DOHH2 (cell line): Measurements from ENCODE around the gene CLMN.

Experiments used
- H3F3A ChIP-seq: fragments of 200-600 bp; sonication (generic), shearing (Covaris generic); 2 replicates; pipeline ENCODE4 v1.6.0; 2016; ENCODE audit warnings: antibody characterized with exemption, mild to moderate bottlenecking; ENCODE audit not compliant: control insufficient read depth, insufficient read depth
- H3K27ac ChIP-seq: fragments of 200-600 bp; sonication (generic); 2 replicates; pipeline ENCODE4 v1.5.1; 2014; ENCODE audit warnings: low read depth, mild to moderate bottlenecking, low read length, moderate library complexity
- H3K27me3 ChIP-seq: fragments of 200-600 bp; sonication (generic); 2 replicates; pipeline ENCODE4 v1.6.1; 2014; ENCODE audit warnings: mild to moderate bottlenecking, low read length, mixed read lengths; ENCODE audit not compliant: control insufficient read depth
- H3K36me3 ChIP-seq: fragments of 200-600 bp; sonication (generic); 2 replicates; pipeline ENCODE4 v1.6.1; 2014; ENCODE audit warnings: mild to moderate bottlenecking, low read length, moderate library complexity, mixed read lengths; ENCODE audit not compliant: control insufficient read depth
- H3K4me1 ChIP-seq: fragments of 200-600 bp; sonication (generic); 2 replicates; pipeline ENCODE4 v1.6.1; 2014; ENCODE audit warnings: mild to moderate bottlenecking, low read length, mixed read lengths; ENCODE audit not compliant: control insufficient read depth
- H3K4me2 ChIP-seq: fragments of 200-600 bp; sonication (generic); 2 replicates; pipeline ENCODE4 v1.6.0; 2014; ENCODE audit warnings: mild to moderate bottlenecking, low read length, moderate library complexity
- H3K4me3 ChIP-seq: fragments of 200-600 bp; sonication (generic); 2 replicates; pipeline ENCODE4 v1.5.1; 2014; ENCODE audit warnings: mild to moderate bottlenecking, low read length, mixed read lengths
- H3K79me2 ChIP-seq: fragments of 200-600 bp; sonication (generic); 2 replicates; pipeline ENCODE4 v1.6.1; 2014; ENCODE audit warnings: mild to moderate bottlenecking, low read length, mixed read lengths; ENCODE audit not compliant: control insufficient read depth
- H3K9me2 ChIP-seq: fragments of 200-600 bp; sonication (generic); replicated peaks from 2 replicates; pipeline ENCODE4 v1.6.1; 2014; ENCODE audit warnings: mild to moderate bottlenecking, low read length, mixed read lengths; ENCODE audit not compliant: control insufficient read depth
- H3K9me3 ChIP-seq: fragments of 200-600 bp; sonication (generic); 2 replicates; pipeline ENCODE4 v1.6.1; 2014; ENCODE audit warnings: antibody characterized with exemption, low read length, mixed read lengths; ENCODE audit not compliant: control insufficient read depth, insufficient read depth
- H4K20me1 ChIP-seq: fragments of 200-600 bp; sonication (generic); 2 replicates; pipeline ENCODE4 v1.6.0; 2014; ENCODE audit warnings: low read depth, mild to moderate bottlenecking, antibody characterized with exemption, low read length, moderate library complexity; ENCODE audit not compliant: control insufficient read depth, insufficient read depth
- EZH2phosphoT487 ChIP-seq: fragments of 200-600 bp; sonication (generic); IDR thresholded peaks from 2 replicates; pipeline ENCODE4 v1.6.1; 2017; ENCODE audit warnings: borderline replicate concordance, mild to moderate bottlenecking, antibody characterized with exemption, low read length, moderate library complexity, mixed read lengths
- TF ChIP-seq, protein P1 (sequence below): fragments of 200-600 bp; sonication (generic); IDR thresholded peaks from one replicate; pipeline ENCODE4 v1.5.1; 2014; ENCODE audit warnings: antibody characterized with exemption, mild to moderate bottlenecking, low read depth, low read length; ENCODE audit not compliant: poor library complexity, severe bottlenecking

CLMN gene, protein sequence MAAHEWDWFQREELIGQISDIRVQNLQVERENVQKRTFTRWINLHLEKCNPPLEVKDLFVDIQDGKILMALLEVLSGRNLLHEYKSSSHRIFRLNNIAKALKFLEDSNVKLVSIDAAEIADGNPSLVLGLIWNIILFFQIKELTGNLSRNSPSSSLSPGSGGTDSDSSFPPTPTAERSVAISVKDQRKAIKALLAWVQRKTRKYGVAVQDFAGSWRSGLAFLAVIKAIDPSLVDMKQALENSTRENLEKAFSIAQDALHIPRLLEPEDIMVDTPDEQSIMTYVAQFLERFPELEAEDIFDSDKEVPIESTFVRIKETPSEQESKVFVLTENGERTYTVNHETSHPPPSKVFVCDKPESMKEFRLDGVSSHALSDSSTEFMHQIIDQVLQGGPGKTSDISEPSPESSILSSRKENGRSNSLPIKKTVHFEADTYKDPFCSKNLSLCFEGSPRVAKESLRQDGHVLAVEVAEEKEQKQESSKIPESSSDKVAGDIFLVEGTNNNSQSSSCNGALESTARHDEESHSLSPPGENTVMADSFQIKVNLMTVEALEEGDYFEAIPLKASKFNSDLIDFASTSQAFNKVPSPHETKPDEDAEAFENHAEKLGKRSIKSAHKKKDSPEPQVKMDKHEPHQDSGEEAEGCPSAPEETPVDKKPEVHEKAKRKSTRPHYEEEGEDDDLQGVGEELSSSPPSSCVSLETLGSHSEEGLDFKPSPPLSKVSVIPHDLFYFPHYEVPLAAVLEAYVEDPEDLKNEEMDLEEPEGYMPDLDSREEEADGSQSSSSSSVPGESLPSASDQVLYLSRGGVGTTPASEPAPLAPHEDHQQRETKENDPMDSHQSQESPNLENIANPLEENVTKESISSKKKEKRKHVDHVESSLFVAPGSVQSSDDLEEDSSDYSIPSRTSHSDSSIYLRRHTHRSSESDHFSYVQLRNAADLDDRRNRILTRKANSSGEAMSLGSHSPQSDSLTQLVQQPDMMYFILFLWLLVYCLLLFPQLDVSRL

DNA sequence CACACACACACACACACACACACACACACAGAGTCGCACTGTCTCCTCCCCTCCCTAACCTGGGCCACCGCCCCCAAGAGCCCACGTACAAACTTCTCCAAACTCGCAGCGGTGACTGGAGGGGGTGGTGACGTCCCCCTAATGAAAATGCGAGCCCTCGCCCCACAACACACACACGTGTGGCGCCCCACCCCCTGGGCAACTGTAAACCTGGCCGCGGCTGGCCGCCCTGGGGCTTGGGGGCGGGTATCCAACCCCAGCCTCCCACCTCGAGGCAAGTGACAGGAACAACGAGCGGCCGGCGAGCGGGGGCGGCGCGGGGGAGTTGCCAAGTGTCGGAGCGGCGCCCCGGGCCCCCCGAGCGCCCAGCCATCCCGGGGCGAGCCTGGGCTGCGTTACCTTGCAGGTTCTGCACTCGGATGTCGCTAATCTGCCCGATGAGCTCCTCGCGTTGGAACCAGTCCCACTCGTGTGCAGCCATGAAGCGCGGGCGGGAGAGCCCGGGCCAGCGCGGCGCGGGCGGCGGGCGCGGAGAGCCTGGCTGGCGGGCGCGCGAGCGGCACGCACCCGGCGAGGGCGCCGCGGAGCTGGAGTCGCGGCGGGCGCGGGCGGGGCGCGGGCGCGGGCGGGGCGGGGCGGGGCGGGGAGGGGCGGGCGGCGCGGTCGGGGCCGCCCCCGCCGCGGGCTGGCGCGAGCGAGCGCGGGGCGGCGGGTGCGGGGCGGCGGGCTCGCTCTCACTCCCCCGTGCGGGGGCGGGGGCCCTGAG lies at the start of gene CLMN:
TSS of gene CLMN (minus strand) at position 597 of the 766 bp plus-strand sequence. CDS start at position 481, 116 bp downstream.
- no peaks in the 10 kb centered on the region for H3K9me3 ChIP-seq
- peak within 1 kb of the TSS; percentile 78 for H3K4me2 ChIP-seq
- no peaks in the 10 kb centered on the region for H3K9me2 ChIP-seq
- H3K4me3 ChIP-seq: peak within 1 kb of the TSS; percentile 69
- TF ChIP-seq, protein P1, sequence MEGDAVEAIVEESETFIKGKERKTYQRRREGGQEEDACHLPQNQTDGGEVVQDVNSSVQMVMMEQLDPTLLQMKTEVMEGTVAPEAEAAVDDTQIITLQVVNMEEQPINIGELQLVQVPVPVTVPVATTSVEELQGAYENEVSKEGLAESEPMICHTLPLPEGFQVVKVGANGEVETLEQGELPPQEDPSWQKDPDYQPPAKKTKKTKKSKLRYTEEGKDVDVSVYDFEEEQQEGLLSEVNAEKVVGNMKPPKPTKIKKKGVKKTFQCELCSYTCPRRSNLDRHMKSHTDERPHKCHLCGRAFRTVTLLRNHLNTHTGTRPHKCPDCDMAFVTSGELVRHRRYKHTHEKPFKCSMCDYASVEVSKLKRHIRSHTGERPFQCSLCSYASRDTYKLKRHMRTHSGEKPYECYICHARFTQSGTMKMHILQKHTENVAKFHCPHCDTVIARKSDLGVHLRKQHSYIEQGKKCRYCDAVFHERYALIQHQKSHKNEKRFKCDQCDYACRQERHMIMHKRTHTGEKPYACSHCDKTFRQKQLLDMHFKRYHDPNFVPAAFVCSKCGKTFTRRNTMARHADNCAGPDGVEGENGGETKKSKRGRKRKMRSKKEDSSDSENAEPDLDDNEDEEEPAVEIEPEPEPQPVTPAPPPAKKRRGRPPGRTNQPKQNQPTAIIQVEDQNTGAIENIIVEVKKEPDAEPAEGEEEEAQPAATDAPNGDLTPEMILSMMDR: no peak
- peak; percentile 92; the same call in 1 of the 2 replicates for TF ChIP-seq EZH2phosphoT487
- no peaks in the 10 kb centered on the region for H3K36me3 ChIP-seq
- H3K4me1 ChIP-seq: peaks cover 9% of the 10 kb centered on the region
- no peaks in the 10 kb centered on the region for H4K20me1 ChIP-seq
- no peaks in the 10 kb centered on the region for H3F3A ChIP-seq
- H3K27me3 ChIP-seq: peaks cover 87% of the 10 kb centered on the region
- H3K27ac ChIP-seq: no peak within 1 kb of the TSS
- no peaks in the 10 kb centered on the region for H3K79me2 ChIP-seq

DNA sequence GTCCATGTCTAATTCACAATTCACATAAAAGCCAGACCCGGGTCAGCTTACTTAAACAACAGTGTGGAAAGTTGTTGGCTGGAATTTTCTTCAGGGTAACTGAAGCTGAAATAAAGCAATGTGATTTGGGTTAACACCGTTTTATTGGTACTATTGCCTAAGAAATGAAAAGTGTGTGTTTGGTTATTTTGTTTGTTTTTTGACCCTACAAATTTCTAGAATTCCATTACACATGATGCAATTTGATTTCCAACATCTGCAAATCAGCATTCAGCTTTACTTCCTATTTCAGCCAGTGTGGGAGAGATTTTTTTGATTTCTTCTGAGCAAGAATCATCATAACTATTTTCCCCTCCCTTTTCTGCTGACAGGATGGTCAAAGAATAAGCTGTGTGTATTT lies 45.7 kb upstream of the CLMN start:
- Histone ChIP-seq H3K4me1 (no peaks in the 10 kb centered on the region), H3K4me3 (no peak overlapping the region), H3K27me3 (peaks cover 35% of the 10 kb centered on the region), H3F3A (no peaks in the 10 kb centered on the region), H3K4me2 (no peak overlapping the region), H3K9me2 (no peaks in the 10 kb centered on the region), H3K9me3 (no peaks in the 10 kb centered on the region), H3K27ac (no peak overlapping the region), H4K20me1 (no peaks in the 10 kb centered on the region), H3K36me3 (no peaks in the 10 kb centered on the region), H3K79me2 (no peaks in the 10 kb centered on the region)
- TF ChIP-seq, protein P1: no peak
- no peak for TF ChIP-seq EZH2phosphoT487

DNA sequence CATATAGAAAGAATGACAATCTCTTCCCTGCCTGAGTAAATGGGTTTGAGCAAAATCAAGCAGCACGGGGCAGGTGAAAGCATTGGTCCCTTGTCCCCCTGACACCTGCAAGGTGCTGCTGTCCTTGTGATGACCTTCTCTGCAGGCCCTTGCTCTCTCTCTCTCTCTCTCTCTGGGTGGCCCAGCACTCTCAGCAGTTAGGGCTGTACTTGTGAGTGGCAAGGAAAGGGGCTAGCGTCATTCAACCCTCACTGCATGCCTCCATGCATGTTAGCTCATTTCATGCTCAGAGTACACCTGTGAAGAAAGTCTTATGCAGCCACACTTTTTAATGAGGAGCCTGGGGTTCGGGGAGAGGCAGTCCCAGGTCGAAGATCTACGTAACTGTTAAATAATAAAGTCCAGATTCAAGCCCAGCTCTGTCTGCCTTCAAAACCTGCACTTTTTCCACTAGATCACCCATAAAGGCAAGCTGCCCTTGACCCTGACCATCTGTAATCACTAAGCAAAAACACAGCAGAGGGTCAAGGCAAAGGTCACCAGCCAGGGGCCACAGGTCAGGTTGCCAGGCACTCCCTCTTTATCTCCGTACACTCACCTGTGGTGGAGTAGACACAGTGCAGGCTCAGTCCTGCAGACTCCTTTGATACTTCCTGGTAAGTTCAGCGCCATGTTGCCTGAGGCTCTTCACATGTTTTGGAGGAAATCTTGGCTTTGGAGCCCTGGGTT lies 44.9 kb upstream of the CLMN start:
- H3K4me3 ChIP-seq: no peak overlapping the region
- H3K79me2 ChIP-seq: no peaks in the 10 kb centered on the region
- no peaks in the 10 kb centered on the region for H3F3A ChIP-seq
- no peaks in the 10 kb centered on the region for H4K20me1 ChIP-seq
- no peaks in the 10 kb centered on the region for H3K4me1 ChIP-seq
- H3K9me3 ChIP-seq: no peaks in the 10 kb centered on the region
- H3K9me2 ChIP-seq: no peaks in the 10 kb centered on the region
- TF ChIP-seq, protein P1: no peak
- no peak for TF ChIP-seq EZH2phosphoT487
- peaks cover 35% of the 10 kb centered on the region for H3K27me3 ChIP-seq
- no peak overlapping the region for H3K4me2 ChIP-seq
- no peaks in the 10 kb centered on the region for H3K36me3 ChIP-seq
- no peak overlapping the region for H3K27ac ChIP-seq
